DLD1 (cell line): ENCODE data around the gene SERINC4.

Source experiments
- in situ Hi-C: cut with HindIII; loops from 2 replicates; pipeline ENCODE4 v1.10.0; 2017; ENCODE audit warnings: low sequenced_read_pairs

Gene SERINC4

GRCh38 chr15:43799209-43799944, 643 bp downstream of the SERINC4 start:
- in situ Hi-C loops: no loop called here

GRCh38 chr15:43796566-43796965, 3.5 kb downstream of the SERINC4 start:
- in situ Hi-C loops: no loop called here

GRCh38 chr15:43795997-43796396, 4.0 kb downstream of the SERINC4 start:
- in situ Hi-C loops: no loop called here

GRCh38 chr15:43795197-43795596, 4.8 kb downstream of the SERINC4 start:
- in situ Hi-C loops: no loop called here

- in situ Hi-C loops: no loop called here
Observed at GRCh38 chr15:43794269-43795037, 5.6 kb downstream of the SERINC4 start.

- in situ Hi-C loops: no loop called here
Observed at GRCh38 chr15:43793647-43794046, 6.4 kb downstream of the SERINC4 start.

- in situ Hi-C loops: no loop called here
Observed at GRCh38 chr15:43792761-43793476, 7.1 kb downstream of the SERINC4 start.

- in situ Hi-C loops: no loop called here
Observed at GRCh38 chr15:43791993-43792760, 7.8 kb downstream of the SERINC4 start, which contains the start of gene SERF2. Gene SERF2, plus strand, starts transcription at chr15:43792320. Its CDS starts 57 bp downstream, at chr15:43792377.

GRCh38 chr15:43789409-43789808, 10.6 kb downstream of the SERINC4 start:
- in situ Hi-C loops: no loop called here

- in situ Hi-C loops: no loop called here
Observed at GRCh38 chr15:43779016-43779415, 21.0 kb downstream of the SERINC4 start.

- in situ Hi-C loops: no loop called here
Observed at GRCh38 chr15:43777267-43777914, 22.6 kb downstream of the SERINC4 start.

- in situ Hi-C loops: no loop called here
Observed at GRCh38 chr15:43776718-43777266, 23.2 kb downstream of the SERINC4 start, which contains the start of gene ELL3. Gene ELL3, minus strand, starts transcription at chr15:43776966. Its CDS starts 65 bp downstream, at chr15:43776901.

- in situ Hi-C loops: no loop called here
Observed at GRCh38 chr15:43776101-43776717, 23.8 kb downstream of the SERINC4 start.

- in situ Hi-C loops: no loop called here
Observed at GRCh38 chr15:43775411-43775965, 24.5 kb downstream of the SERINC4 start.

- in situ Hi-C loops: no loop called here
Observed at GRCh38 chr15:43774062-43774461, 26.0 kb downstream of the SERINC4 start.

GRCh38 chr15:43772624-43773023, 27.4 kb downstream of the SERINC4 start:
- in situ Hi-C loops: no loop called here

- in situ Hi-C loops: no loop called here
Observed at GRCh38 chr15:43771816-43772215, 28.2 kb downstream of the SERINC4 start.

GRCh38 chr15:43769584-43770228, 30.3 kb downstream of the SERINC4 start:
- in situ Hi-C loops: no loop called here
